Neural crest cell (in vitro differentiated cells): ENCODE results near the gene VPS39. TPM values are rescaled to one million over a fixed set of nuclear protein-coding genes. Genes with fewer than 3 reads are reported as not detected.

ENCODE experiments used
- DNase-seq: peaks from one replicate; pipeline ENCODE4 v3.0.0; 2021; ENCODE audit warnings: low read depth, mixed read lengths, low spot score
- H3K27ac Mint-ChIP-seq: one replicate; pipeline ENCODE4 v1.8.0; 2021; ENCODE audit warnings: mild to moderate bottlenecking, mixed read lengths; ENCODE audit not compliant: unreplicated experiment
- H3K27me3 Mint-ChIP-seq: 2 replicates; pipeline ENCODE4 v1.8.0; 2021; ENCODE audit warnings: low read depth, mild to moderate bottlenecking, mixed read lengths
- H3K36me3 Mint-ChIP-seq: 2 replicates; pipeline ENCODE4 v1.8.0; 2021; ENCODE audit warnings: low read depth, mild to moderate bottlenecking, mixed read lengths
- H3K4me1 Mint-ChIP-seq: 2 replicates; pipeline ENCODE4 v1.8.0; 2021; ENCODE audit warnings: mixed read lengths
- H3K4me3 Mint-ChIP-seq: one replicate; pipeline ENCODE4 v1.8.0; 2021; ENCODE audit warnings: mild to moderate bottlenecking, mixed read lengths
- H3K9me3 Mint-ChIP-seq: 2 replicates; pipeline ENCODE4 v1.8.0; 2021; ENCODE audit warnings: mixed read lengths
- CTCF ChIP-seq: fragments of 200-600 bp; sonication (generic); conservative IDR thresholded peaks from 2 replicates; pipeline ENCODE4 v1.5.0; 2021; ENCODE audit warnings: antibody characterized with exemption, mild to moderate bottlenecking
- total RNA-seq: library from RNA; stranded (reverse); gene quantifications from 2 replicates; pipeline ENCODE4 v1.2.1, GENCODE V29; 2021

Gene VPS39
- total RNA-seq, 1 donor from 2014 or later: 56.9 TPM

- TF ChIP-seq CTCF: no peak
- Mint-ChIP-seq H3K27me3 (no peaks in the 10 kb centered on the region), H3K4me3 (no peak overlapping the region), H3K27ac (peak overlapping the region; percentile 16), H3K4me1 (peaks cover 4% of the 10 kb centered on the region), H3K36me3 (peaks cover 2% of the 10 kb centered on the region), H3K9me3 (no peaks in the 10 kb centered on the region)
- DNase-seq: no peak
Measured at GRCh38 chr15:42155546-42156242, 52.4 kb downstream of the VPS39 start.

GRCh38 chr15:42154956-42155355 is 53.1 kb downstream of the VPS39 start:
- Mint-ChIP-seq H3K27me3 (no peaks in the 10 kb centered on the region), H3K4me1 (peaks cover 4% of the 10 kb centered on the region), H3K9me3 (no peaks in the 10 kb centered on the region), H3K36me3 (peaks cover 2% of the 10 kb centered on the region), H3K4me3 (no peak overlapping the region), H3K27ac (no peak overlapping the region)
- no peak for DNase-seq
- TF ChIP-seq CTCF: no peak

GRCh38 chr15:42154212-42154941 is 53.7 kb downstream of the VPS39 start:
- Mint-ChIP-seq H3K4me3 (no peak overlapping the region), H3K36me3 (peaks cover 2% of the 10 kb centered on the region), H3K9me3 (no peaks in the 10 kb centered on the region), H3K27me3 (no peaks in the 10 kb centered on the region), H3K4me1 (peaks cover 4% of the 10 kb centered on the region), H3K27ac (no peak overlapping the region)
- DNase-seq: no peak
- TF ChIP-seq CTCF: no peak

GRCh38 chr15:42153874-42154211 is 54.3 kb downstream of the VPS39 start:
- no peaks in the 10 kb centered on the region for H3K9me3 Mint-ChIP-seq

More at GRCh38 chr15:42153874-42154211, 54.3 kb downstream of the VPS39 start:
- H3K36me3 Mint-ChIP-seq: peaks cover 2% of the 10 kb centered on the region
- TF ChIP-seq CTCF: no peak
- no peak for DNase-seq
- peaks cover 4% of the 10 kb centered on the region for H3K4me1 Mint-ChIP-seq
- no peak overlapping the region for H3K27ac Mint-ChIP-seq
- no peaks in the 10 kb centered on the region for H3K27me3 Mint-ChIP-seq
- no peak overlapping the region for H3K4me3 Mint-ChIP-seq
